ENCODE data around the gene RNASEH2A.

Gene RNASEH2A

DNA sequence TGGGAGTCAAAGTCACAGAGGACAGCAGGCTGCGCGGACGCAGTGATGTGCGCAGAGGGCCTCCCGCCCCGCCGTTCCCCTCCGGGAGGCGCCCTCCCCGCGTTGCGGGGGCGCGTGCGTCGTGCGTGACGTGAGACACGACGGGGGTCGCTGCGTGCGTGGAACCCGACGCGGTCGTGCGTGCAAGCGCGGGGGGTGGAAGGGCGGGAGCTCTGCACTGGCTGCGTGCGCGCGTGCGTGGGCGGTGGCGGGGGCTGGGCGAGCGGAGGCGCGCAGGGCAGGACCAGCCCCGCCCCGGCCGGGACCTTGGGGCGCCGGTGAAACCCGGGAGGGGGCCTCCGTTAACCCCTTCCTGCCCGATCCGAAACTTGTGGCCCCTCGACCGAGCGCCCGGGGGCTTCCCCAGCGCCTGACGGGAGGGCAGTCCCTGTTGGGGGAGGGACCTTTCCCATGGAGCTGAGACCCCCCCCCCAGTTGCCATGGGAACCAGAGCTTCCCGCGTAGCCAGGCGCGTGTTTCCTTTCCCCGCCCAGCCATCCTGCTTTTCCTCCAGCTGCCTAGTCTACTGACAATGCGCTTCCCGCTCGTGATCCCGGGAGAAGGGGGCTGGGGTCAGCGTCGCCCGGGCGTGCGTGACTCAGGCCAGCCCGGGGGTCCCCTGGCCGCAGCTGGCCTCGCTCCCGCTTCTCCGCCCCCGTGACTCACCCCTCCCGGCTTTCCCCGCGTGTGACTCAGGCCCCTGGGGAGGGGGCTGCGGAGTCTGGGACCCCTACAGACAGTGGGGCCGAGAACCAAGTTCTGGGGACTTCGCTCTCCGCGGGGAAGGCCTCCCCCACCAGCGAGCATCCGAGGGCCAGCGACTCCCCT, 23.7 kb upstream of the RNASEH2A start:
- peak; percentile 67 for DNase-seq (ENCODE audit: low read depth, low spot score)

DNA sequence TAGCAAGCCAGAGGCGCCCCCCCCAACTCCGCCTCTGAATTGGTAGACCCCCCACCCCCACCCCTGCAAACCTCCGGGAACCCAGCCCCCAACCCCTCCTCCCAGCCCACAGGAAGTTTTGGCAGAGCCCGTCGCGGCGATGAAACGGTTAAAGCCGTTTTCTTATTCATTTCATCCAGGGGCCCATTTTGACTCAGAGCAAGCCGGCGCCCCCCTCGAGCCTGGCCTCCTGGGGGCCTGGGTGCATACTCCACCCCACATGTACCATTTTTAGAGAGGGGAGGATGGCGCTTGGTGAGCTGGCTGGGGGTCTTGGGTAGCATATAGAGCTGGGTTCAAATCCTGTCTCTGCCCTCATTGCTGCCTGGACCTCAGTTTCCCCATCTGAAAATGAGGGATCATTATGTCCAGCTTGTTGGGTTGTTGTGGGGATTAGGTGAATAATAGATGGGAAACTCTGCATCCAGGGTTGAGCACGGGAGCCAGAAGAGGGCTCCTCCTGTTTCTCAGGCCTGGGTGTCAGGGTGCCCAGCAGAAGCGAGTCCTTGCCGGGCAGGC, 23.0 kb upstream of the RNASEH2A start:
- no peak for DNase-seq (ENCODE audit: low read depth, low spot score)

DNA sequence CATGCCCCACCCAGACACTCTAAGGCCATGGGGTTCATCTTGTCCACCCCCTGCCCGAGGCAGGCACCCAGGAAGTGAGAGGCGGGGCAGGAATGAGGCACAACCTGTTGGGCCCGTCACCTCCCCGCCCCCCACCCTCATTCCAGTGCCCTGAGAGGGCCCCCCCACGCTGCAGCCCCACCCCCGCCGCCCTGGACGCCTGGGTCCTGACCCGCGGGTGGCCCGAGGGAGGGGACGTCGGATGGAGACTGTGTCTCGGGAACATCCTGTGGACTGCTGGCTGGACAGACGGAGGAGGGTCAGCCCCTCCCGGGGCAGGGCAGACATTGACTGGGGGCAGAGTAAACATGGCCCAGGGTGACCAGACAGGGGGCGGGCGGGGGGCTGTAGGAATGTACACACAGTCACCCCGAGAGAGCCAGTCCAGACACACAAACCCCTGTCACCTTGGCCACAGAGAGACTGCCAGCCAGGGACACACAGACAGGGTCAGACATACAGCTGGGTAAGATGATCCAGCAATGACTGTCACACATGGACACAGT, 22.5 kb upstream of the RNASEH2A start:
- DNase-seq (ENCODE audit: low read depth, low spot score): no peak

DNA sequence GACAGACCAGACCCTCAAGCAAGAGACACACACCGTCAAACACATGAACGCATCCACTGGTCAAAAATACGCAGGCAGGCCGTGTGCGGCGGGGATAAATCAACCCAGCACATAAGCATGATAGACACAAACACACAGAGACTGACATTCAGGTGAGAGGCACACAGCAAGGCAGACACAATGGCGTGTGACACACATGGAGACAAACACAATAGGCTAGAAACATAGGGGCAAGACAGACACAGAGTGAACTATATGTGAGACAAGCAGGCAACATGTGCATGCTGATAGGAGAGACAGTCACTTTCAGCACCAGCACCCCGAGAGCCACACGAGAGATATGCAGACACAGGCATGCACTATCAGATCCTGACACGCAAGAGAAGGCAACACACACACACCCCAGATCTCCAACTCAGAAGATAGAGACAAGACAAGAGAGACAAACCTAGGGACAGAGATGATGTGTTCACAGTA, 22.0 kb upstream of the RNASEH2A start:
- no peak for DNase-seq (ENCODE audit: low read depth, low spot score)

DNA sequence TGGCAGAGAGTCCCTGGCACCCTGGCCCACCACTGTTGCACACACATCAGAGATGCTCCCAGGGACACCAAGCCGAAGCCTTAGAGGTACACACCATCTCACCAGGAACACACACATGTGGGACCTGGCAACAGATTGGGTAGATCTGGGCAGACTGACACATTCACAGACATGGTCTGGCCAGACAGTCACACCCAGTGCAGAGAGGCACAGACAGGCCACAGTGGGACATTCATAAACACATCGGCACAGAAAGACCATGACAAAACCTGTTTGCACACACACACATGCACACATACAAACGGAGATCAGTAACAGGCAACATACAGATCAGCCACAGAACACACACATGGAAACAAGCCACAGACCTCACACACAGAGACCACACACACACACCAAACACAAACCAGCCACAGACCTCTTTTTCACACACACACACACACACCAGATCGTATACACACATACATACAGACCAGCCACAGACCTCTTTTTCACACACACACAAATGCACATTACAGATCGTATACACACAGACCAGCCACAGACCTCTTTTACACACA, 21.4 kb upstream of the RNASEH2A start:
- DNase-seq (ENCODE audit: low read depth, low spot score): no peak

DNA sequence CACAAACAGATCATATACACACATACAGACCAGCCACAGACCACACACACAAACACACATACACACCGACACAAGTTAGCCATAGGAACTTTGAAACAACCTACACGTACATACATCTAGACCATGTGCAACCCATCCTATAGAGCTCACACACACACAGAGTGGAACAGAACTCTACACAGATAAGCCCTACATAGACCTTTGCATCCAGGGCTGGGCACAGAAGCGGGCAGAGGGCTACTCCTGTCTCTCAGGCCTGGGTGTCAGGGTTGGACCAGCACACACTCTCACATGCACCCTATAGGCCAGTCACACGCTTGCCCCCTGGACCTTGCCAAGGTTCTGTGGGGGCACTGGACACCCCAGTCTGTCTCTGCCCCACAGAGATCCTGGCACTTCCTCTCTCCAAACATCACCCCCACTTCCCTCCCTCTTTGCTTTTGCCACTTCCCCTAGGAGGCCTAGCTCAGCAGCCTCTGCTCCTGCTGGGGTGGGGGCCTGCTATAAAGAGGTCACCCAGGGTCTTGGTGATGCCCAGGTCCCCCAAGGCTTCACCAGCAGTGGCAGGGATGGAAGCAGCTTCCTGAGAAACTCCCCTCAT, 20.9 kb upstream of the RNASEH2A start:
- no peak for DNase-seq (ENCODE audit: low read depth, low spot score)

DNA sequence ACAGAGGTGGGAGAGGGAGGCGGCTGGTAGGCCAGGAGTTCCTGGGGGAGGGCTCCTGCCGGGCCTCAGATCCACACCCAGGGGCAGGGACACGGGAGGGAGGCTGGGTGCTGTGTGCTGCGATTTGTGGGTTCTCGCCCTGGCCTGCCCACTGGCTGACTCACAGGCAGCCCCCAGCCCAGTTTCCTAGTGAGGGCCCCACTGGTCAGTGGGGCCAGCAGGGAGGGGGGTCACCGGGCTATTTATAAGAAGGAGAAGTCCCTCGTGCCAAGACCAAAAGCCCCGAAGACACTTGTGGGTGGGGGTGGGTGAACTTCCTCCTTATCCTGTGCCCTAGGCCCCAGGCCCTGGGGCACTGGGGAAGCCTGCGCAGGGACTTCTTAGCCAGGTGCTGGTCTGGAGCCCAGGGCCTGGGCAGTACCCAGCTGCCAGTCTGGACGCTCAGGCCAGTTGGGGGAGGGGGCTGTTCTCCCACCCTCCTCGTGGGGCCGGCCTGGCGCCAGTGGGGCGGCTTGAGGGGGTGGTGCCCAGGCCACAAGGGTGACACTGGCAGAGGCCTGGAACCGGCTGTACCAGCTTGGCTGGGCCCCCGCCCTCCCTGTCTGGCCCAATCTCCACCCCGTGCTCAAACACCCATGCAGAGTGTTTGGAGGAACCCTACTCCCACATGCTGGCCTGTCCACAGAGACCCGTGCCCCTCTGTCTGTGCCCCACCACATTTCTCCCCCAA, 20.1 kb upstream of the RNASEH2A start:
- no peak for DNase-seq (ENCODE audit: low read depth, low spot score)

DNA sequence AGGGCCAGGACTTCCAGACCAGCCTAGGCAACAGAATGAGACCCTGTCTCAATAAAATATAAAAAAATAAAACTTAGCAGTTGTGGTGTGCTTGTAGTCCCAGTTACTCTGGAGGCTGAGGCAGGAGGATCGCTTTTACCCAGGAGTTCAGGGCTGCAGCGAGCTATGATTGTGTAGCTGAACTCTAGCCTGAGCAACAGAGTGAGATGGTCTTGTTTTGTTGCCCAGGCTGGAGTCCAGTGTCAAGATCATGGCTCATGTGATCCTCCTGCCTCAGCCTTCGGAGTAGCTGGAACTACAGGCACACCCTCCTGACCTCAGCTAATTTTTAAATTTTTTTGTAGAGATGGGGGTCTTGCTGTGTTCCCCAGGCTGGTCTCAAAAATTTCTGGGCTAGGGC, 19.4 kb upstream of the RNASEH2A start:
- DNase-seq (ENCODE audit: low read depth, low spot score): no peak

DNA sequence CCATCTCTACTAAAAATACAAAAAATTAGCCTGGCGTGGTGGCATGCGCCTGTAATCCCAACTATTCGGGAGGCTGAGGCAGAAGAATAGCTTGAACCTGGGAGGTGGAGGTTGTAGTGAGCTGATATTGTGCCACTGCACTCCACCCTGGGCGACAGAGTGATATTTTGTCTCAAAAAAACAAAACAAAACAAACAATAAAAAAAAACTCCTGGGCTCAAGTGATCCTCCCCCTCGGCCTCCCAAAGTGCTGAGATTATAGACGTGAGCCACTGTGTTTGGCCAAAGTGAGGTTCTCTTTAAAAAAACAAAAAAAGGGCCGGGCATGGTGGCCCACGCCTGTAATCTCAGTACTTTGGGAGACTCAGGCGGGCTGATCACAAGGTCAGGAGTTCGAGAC, 18.9 kb upstream of the RNASEH2A start:
- DNase-seq (ENCODE audit: low read depth, low spot score): no peak

DNA sequence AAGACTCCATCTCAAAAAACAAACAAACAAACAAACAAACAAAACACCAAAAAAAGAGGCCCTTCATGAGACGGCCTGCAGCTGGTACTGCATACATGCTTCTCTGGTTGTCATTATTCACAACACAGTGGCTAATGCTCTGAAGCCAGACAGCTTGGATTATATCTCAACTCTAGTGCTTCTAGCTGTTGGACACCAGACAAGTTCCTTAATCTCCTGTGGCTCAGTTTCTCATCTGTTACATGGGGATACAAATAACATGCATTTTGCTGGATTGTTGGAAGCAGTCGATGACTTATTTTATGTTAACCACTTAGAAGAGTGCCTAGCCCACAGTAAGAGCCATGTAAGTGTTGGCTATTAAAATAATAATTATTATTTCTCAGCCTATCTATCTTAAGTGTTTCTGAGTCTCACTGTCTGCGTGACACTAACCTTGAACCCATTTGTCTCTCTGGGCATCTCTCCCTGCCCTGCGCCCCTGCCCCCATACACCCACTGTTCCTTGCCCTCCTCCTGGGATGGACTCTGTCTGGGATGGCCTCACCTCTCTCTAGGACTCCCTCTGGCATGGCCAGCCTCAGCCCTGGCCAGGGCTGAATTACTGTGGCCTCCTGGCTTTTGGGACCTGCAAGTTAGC, 18.2 kb upstream of the RNASEH2A start:
- no peak for DNase-seq (ENCODE audit: low read depth, low spot score)

DNA sequence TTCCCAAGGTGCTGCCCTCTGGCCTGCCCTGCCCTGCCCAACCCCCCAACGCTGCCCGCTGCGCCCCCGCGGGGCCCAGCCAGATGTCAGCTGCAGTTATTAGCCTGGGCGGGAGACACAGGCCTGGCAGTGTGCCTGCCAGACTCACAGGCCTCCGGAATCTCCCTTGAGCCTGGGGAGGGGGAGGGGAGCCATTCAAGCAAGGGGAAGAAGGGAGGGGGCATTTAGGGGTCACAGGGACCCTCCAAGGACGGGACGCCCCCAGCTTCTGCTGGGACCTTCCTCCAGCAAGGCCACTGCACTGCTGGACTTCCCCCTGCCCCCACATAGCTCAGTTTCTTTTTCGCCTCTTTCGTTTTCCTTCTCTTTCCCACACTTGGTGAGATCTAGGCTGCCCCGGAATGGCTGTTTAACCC, 17.7 kb upstream of the RNASEH2A start:
- DNase-seq (ENCODE audit: low read depth, low spot score): no peak

DNA sequence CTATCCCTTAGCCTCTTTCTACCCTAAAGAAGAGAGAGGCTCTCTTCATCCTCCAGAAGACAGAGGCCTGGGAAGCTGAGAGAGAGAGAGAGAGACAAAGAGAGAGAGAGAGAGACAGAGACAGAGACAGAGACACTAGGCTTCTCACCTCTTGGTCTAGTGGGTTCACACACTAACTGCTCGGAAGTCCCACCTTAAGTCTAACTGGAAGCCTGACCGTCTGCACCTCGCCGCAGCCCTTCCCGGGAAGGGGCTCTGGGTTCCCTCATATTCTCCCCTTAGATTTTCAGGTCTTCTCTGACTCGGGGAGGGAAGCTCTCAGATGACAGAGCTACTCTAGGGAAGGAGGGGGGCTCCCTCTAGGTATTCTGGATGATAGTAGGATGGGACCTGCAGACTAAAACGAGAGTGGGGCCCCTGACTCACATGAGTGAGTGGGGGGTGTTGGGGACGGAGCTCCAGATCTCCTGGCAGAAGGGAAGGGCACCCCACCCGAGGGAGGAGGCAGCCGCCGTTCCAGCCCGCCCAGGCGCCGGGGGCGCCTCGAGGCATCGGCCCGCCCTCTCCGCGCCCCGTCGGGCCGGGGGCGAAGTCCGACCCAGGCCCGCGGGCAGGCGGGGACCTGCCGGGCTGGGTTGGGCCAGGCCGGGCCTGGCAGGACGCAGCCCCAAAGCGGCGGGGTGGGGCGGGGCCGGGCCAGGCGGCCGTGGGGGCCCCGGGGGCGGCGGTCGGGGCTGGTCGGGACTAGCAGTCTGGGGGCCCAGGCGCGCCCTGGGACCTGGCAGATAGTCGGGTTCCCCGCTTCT, 17.1 kb upstream of the RNASEH2A start:
- no peak for DNase-seq (ENCODE audit: low read depth, low spot score)

DNA sequence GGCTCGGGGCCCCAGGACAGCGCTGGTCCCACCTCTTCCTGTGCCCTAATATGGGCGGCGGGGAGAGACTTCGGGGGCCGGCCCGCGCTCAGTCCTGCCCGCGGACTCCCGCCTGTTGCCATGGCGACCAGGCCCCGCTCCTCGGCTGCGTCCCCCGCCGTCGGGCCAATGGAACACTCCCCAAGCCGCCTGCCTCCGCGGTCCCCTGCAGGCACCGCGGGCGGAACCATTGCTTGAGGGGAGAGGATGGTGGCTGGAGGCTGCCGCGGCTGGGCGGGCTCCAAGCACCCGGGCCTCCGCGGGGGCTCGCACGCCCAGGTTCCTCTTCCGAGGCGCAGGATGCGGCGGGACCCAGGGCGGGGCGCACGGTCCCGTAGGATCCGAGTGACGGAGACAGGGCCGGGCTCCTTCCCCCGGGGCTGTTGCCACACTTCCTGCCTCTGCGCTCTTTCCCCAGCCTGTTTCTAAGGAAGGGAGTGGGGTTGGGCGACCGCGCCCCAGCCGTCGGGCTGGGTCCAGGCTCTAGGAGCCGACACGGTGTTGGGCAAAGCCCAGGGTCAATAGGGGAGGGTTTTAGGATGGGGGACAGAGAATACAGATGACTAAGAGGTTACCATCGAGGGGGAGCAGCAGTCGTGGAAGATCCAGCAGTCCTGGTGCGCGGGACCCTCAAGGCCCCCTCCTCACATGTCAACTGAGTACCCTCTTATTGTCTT, 16.3 kb upstream of the RNASEH2A start:
- DNase-seq (ENCODE audit: low read depth, low spot score): no peak

DNA sequence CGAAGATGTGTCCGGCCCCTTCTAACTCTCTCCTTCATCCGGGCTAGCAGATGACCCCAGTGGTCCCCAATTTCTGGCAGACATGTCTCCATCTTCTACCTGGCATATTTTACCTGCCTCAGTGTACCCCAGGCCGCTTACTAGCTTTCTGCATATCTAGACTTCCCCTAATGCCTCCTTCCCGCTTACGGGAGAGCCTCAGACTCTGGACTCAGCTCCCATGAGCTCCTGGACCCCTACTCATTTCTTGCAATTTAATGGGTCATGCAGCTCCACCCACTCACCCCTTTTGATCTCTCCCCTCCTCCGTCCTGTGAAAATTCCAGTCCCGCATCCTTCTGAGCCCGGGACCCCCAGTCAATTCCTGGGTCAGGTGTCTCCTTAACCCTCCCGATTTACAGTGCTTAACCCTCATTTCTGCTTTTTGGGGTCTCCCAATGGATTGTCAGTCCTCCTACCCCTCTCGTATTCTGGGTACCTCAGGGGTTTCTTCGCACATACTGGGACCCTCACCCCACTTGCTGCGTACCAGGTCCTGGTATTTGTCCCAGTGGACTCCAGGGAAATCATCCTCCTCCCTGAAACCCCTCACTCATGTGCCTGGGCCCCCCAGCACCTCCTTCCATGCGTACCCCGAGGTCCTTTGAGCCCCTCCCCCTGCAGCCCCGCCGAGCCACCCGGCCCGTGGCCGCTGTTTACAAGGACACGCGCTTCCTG, 15.6 kb upstream of the RNASEH2A start:
- DNase-seq (ENCODE audit: low read depth, low spot score): no peak

DNA sequence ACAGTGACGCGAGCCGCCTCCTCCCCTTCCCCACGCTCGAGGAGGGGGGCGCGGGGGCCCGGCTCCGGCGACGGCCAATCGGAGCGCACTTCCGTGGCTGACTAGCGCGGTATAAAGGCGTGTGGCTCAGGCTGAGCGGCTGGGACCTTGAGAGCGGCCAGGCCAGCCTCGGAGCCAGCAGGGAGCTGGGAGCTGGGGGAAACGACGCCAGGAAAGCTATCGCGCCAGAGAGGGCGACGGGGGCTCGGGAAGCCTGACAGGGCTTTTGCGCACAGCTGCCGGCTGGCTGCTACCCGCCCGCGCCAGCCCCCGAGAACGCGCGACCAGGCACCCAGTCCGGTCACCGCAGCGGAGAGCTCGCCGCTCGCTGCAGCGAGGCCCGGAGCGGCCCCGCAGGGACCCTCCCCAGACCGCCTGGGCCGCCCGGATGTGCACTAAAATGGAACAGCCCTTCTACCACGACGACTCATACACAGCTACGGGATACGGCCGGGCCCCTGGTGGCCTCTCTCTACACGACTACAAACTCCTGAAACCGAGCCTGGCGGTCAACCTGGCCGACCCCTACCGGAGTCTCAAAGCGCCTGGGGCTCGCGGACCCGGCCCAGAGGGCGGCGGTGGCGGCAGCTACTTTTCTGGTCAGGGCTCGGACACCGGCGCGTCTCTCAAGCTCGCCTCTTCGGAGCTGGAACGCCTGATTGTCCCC, 14.9 kb upstream of the RNASEH2A start, which contains the start of gene JUNB:
JUNB (plus strand) TSS at position 142 of the 706 bp plus-strand sequence; CDS start at position 428, 286 bp downstream.
- DNase-seq (ENCODE audit: low read depth, low spot score): peak; percentile 90

DNA sequence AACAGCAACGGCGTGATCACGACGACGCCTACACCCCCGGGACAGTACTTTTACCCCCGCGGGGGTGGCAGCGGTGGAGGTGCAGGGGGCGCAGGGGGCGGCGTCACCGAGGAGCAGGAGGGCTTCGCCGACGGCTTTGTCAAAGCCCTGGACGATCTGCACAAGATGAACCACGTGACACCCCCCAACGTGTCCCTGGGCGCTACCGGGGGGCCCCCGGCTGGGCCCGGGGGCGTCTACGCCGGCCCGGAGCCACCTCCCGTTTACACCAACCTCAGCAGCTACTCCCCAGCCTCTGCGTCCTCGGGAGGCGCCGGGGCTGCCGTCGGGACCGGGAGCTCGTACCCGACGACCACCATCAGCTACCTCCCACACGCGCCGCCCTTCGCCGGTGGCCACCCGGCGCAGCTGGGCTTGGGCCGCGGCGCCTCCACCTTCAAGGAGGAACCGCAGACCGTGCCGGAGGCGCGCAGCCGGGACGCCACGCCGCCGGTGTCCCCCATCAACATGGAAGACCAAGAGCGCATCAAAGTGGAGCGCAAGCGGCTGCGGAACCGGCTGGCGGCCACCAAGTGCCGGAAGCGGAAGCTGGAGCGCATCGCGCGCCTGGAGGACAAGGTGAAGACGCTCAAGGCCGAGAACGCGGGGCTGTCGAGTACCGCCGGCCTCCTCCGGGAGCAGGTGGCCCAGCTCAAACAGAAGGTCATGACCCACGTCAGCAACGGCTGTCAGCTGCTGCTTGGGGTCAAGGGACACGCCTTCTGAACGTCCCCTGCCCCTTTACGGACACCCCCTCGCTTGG, 14.1 kb upstream of the RNASEH2A start:
- no peak for DNase-seq (ENCODE audit: low read depth, low spot score)

DNA sequence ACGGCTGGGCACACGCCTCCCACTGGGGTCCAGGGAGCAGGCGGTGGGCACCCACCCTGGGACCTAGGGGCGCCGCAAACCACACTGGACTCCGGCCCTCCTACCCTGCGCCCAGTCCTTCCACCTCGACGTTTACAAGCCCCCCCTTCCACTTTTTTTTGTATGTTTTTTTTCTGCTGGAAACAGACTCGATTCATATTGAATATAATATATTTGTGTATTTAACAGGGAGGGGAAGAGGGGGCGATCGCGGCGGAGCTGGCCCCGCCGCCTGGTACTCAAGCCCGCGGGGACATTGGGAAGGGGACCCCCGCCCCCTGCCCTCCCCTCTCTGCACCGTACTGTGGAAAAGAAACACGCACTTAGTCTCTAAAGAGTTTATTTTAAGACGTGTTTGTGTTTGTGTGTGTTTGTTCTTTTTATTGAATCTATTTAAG, 13.5 kb upstream of the RNASEH2A start:
- DNase-seq (ENCODE audit: low read depth, low spot score): no peak

Measured in activated naive CD8-positive, alpha-beta T cell treated with anti-CD3 and anti-CD28 coated beads, Interleukin-2, amount 50 U/mL, for 16 hours (primary cell).